HuH-7.5 (cell line): ENCODE results near the gene SPINK8.
A peak's percentile ranks its signal among the peaks of the same experiment; 100 is the strongest.

ENCODE experiments used
- DNase-seq: peaks from one replicate; pipeline ENCODE4 v3.0.0; 2011; ENCODE audit warnings: low spot score

SPINK8 gene

GRCh38 chr3:48320996-48321395, 12.5 kb downstream of the SPINK8 start:
- no peak for DNase-seq

GRCh38 chr3:48318713-48319468, 14.6 kb downstream of the SPINK8 start:
- DNase-seq = no peak

DNA sequence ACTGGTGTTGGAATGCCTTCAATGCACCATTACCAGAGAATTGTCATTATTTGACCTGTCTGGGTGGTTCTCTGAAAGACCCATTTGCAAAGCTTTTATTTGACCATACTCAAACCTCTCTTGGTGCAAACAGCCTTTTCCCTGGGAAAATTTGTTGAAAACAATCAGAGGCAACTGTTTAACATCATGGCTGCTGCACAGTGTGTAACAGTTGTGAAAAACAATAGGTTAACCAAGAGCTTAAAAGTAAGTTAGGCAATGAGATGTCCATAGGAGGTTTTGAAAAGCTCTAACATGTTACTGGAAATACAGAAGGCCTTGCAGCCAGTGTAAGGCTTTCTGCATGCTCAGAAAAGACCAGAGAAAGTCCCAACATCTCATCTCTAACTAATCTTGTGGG, 18.9 kb downstream of the SPINK8 start:
- DNase-seq = no peak

DNA sequence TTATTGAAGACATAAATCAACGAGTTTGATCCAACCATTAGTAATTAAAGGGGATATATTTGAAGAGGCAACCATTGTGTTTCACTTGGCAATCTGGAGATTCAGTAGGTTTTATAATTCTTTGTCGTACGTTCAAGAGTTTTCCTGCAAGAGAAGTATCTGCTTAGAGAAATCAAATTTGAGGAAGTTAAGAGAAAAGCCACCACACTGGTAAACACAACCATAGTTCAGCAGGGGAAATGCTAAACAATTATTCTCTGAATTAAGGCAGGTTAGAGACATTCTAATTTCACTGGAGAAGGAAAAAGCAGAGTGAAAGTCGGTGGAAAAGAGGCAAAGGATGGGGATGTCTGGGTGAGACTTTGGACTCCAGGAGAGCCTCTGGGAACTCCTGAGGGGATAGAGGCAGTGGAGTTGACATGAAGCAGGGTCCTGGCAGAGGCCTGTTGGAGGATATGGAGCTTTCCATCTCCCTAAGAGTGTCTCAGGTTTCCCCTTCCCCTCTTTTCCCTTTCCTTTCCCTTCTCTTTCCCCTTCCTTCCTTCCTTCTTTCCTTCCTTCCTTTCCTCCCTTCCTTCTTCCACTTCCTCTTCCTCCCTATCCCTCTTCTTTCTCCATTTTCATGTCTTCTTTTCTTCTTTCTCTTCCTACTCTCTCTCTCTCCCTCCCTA, 26.5 kb downstream of the SPINK8 start:
- no peak for DNase-seq

DNA sequence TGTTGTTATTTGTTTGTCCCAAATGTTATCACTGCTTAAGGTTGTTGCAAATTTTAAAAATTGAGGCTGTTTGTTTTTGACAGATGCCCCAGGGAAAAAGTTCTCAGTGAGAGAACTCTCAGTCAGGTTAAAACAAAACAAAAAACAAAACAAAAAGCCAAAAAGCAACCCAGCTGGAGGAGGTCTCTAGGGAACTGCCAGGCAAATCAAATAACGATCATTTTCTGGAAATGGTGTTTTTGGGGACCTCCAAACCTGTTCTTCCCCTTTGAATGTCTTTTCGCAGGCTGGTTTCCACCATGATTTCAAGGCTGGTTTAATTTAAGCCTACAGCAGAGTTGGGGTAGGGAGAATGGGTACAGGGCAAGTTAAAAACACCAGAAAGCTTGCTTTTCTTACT, 27.2 kb downstream of the SPINK8 start:
- no peak for DNase-seq

DNA sequence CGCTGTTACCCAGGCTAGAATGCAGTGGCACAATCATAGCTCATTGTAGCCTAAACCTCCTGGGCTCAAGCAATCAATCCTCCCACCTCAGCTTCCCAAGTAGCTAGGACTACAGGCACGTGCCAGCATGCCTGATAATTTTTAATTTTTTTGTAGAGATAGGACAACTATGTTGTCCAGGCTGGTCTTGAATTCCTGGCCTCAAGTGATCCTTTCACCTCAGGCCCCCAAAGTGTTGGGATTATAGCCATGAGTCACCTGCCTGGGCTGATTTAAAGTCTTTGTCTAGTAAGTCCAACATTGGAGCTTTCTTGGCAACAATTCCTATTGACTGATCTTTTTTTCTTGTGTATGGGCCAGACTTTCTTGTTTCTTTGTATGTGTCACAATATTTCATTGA, 28.1 kb downstream of the SPINK8 start:
- no peak for DNase-seq

GRCh38 chr3:48303021-48303420, 30.4 kb downstream of the SPINK8 start:
- no peak for DNase-seq

DNA sequence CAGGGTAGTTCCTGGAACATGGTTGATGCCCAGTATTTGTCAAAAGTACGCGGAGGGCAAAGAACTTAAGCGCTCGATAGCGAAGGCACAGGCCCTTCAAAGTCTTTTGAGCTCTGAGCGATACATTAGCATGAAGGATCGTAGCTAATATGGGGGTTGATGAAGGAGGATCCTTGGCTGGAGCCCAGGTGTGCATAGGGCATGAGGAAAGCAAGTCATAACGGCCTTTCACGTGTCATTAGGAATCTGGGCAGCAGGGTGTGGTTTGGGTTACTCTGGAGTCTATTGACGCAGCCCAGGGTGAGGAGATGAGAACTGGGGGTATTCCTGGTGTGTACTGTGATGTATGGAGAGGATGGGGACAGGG, 31.7 kb downstream of the SPINK8 start:
- DNase-seq = peak; percentile 31

GRCh38 chr3:48301020-48301799, 32.3 kb downstream of the SPINK8 start, which contains the start of gene NME6:
TSS of gene NME6 (minus strand) at chr3:48301367.
- DNase-seq = peak; percentile 86

- DNase-seq = no peak
Observed at GRCh38 chr3:48299746-48300712, 33.4 kb downstream of the SPINK8 start.

DNA sequence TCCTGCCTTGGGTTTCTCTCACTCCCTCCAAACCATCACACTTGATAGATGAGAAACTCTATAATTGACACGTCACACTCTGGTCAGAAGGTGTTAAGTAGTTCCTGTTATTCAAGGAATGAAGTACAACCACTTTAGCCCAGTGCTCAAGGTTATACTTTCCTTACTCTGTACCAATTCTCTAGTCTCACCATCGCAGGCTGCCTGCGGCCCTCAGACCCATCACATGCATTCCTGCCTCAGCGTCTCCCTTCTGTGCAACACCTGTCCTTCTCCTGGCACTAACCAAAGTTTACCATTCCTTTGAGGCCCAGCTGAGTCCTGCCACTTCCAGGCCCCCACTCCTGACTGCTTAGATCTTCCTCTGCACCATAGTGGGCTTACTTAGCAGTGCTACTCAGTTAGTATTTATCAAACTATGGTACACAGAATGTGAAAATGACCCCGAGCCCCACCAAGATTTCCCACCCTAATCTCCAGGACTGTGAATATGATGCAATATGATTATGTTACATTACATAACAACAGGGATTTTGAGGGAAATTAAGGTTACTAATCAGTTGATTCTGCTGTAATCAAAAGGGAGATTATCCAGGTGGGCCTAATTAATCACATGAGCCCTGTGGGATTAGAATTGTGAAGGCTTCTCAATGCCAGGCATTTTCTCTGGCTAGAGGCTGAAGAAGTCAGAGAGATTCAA, 36.2 kb downstream of the SPINK8 start:
- no peak for DNase-seq

DNA sequence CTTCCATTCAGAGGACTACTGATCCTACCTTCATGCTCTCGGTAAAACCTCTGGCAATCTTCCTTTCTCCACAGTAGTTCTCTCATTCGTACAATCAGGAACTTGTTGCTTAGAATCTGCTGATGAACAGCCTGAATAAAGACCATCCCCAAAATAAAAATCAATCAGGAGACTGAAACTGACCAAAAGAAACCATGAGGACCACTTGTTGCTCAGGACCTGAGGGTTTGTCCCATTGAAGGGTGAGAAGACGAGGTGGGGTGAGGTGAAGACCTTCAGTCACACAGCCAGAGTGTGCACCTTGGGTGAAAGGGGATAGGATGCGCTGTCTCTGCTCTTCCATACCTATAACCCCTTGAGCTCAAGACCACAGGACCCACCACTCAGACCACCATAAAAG, 36.8 kb downstream of the SPINK8 start:
- DNase-seq = no peak

DNA sequence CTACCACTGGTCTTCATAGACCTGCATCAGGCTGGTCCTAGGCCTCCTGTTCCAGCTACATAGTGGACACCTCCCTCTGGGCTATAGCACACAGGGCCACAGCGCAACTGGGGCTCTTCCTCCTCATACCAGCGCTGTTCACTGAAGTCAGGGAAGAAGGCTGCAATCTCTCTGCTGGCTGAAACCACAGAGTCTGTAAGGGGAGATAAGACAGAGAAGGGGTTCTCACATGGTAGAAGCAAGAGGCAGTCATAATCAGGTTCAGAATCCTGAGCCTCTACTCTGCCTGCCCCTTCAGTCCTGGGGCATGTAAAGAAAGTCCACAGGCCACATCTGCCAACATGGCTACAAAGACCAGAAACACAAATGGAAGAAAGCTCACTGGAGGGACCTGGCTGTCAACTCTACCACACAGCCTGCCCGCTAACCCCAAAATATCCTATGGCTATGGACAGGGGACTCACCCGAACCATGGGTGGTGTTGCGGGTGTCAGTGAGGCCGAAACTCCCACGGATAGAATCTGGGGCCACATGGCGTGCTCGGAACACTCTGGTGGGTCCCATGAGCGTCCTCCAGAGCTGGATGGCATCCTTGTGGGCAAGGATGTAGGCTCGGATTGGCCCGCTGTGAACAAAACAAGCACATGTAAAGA, 38.7 kb downstream of the SPINK8 start:
- DNase-seq = no peak

DNA sequence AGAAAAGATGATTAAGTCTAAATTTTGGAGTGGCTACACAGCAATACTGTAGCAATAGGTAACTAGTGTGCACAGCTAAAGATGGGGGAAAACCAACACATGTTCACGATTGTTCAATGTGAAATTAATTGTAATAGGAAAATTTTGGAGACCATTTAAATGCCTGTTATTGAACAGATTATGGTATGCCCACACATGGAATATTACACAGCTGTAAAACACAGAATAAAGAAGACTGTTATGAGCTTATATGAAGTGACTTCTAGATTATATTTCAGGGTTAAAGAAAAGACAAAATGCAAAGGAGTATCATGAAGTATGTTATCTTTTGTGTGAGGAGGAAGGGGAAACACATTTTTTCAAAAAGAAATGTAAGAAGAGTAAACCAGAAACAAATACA, 43.8 kb downstream of the SPINK8 start:
- DNase-seq = no peak

- no peak for DNase-seq
Observed at GRCh38 chr3:48287034-48287433, 46.4 kb downstream of the SPINK8 start.

- no peak for DNase-seq
Observed at GRCh38 chr3:48286308-48286707, 47.2 kb downstream of the SPINK8 start.

DNA sequence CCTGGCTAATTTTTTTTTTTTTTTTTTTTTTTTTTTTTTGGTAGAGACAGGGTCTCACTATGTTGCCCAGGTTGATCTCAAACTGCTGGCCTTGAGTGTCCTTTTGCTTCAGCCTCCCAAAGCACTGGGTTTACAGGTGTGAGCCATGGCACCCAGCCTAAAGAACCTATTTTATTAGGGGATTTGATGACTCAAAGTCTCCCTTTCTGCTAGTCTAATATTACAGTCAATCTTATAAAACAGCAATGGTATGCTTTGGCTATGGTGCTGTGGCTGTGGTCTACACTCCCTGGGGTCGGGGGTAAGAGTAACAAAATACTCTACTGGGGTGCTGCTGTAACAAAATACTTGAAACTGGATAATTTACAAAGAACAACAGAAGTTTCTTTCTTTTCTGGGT, 47.8 kb downstream of the SPINK8 start:
- DNase-seq = no peak

- no peak for DNase-seq
Observed at GRCh38 chr3:48285132-48285531, 48.3 kb downstream of the SPINK8 start.

DNA sequence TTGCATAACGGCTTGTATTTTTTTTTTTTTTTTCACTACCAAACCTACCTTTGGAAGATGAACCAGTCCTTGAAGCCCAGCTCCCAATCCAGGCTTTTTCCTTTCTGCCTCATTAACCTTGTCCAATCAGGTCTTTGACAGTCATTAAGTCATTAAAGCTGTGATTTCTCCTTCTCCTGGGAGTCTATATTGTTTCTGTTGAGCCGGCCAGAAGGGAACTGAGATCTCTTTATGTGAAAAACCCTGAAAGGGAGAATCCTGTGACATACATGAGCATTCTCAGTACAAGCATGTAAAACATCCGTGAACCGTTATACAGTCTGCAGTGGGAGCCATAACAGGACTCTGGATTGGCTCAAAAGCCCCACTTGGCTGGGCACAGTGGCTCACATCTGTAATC, 52.6 kb downstream of the SPINK8 start:
- no peak for DNase-seq

DNA sequence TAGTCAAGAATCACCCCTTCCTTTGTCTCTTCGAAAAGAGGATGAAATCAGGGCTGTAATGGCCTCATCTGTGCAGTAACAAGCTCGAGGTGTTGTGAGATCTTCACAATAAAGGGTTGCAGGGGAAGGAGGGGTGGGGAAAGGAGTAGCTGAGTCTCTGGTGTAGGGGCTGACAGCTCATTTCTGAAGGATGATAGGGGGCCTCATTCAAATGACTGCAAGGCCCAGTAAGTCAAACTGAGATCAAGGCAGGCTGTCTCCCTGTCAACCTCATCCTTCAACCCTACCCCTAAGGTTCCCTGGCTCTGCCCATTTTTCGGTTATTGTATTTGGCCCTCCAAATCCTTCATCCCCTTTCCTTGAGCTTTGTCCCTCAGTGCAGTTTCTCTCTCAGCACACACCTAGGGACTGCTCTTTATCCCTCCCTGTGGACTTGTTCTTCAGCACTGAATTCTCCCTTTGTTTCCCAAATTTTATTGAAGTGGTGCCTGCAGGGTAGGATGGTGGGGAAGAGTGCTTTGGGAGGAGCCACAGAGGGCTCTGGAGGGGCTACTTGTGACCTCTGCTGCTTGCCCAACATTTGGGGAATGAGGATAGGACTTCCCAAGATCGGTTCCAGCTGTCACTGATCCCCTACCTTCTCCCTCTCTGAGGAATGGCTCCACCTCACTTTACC, 54.4 kb downstream of the SPINK8 start:
- DNase-seq = no peak
